ENCODE data around the gene JAZF1.

Gene JAZF1

GRCh38 chr7:28165961-28166955, 14.3 kb downstream of the JAZF1 start:
- WGBS, 2 experiments (ENCODE audit: insufficient coverage in 2 of 2), result no CpG with 5 or more reads among the region's 4 CpGs
- H3K36me3 ChIP-seq (ENCODE audit: control insufficient read depth, insufficient read depth, low read length), result no peaks in the 10 kb centered on the region
- H3K9me3 ChIP-seq (ENCODE audit: control insufficient read depth, low read length), result no peaks in the 10 kb centered on the region
- no peak overlapping the region for H3K27ac ChIP-seq (ENCODE audit: low read depth, low read length, severe bottlenecking)
- no peak overlapping the region for H3K4me3 ChIP-seq (ENCODE audit: extremely low read depth, insufficient read depth, low read length, poor library complexity, severe bottlenecking)
- no peaks in the 10 kb centered on the region for H3K4me1 ChIP-seq (ENCODE audit: control insufficient read depth, insufficient read depth, low read length, poor library complexity, severe bottlenecking)

GRCh38 chr7:28165261-28165660, 15.3 kb downstream of the JAZF1 start:
- 82 to 100% methylated on average over 1 to 2 of the region's 2 CpGs for WGBS, 2 experiments (ENCODE audit: insufficient coverage in 2 of 2)
- Histone ChIP-seq H3K36me3 (ENCODE audit: control insufficient read depth, insufficient read depth, low read length) (no peaks in the 10 kb centered on the region), H3K4me1 (ENCODE audit: control insufficient read depth, insufficient read depth, low read length, poor library complexity, severe bottlenecking) (peaks cover 4% of the 10 kb centered on the region), H3K9me3 (ENCODE audit: control insufficient read depth, low read length) (no peaks in the 10 kb centered on the region), H3K27ac (ENCODE audit: low read depth, low read length, severe bottlenecking) (no peak overlapping the region), H3K4me3 (ENCODE audit: extremely low read depth, insufficient read depth, low read length, poor library complexity, severe bottlenecking) (no peak overlapping the region)

- Histone ChIP-seq H3K9me3 (ENCODE audit: control insufficient read depth, low read length) (no peaks in the 10 kb centered on the region), H3K36me3 (ENCODE audit: control insufficient read depth, insufficient read depth, low read length) (no peaks in the 10 kb centered on the region), H3K27ac (ENCODE audit: low read depth, low read length, severe bottlenecking) (no peak overlapping the region), H3K4me1 (ENCODE audit: control insufficient read depth, insufficient read depth, low read length, poor library complexity, severe bottlenecking) (peaks cover 4% of the 10 kb centered on the region), H3K4me3 (ENCODE audit: extremely low read depth, insufficient read depth, low read length, poor library complexity, severe bottlenecking) (no peak overlapping the region)
These were observed 16.6 kb downstream of the JAZF1 start for GRCh38 chr7:28163949-28164348.

- Histone ChIP-seq H3K4me1 (ENCODE audit: control insufficient read depth, insufficient read depth, low read length, poor library complexity, severe bottlenecking) (peaks cover 4% of the 10 kb centered on the region), H3K36me3 (ENCODE audit: control insufficient read depth, insufficient read depth, low read length) (no peaks in the 10 kb centered on the region), H3K27ac (ENCODE audit: low read depth, low read length, severe bottlenecking) (no peak overlapping the region), H3K4me3 (ENCODE audit: extremely low read depth, insufficient read depth, low read length, poor library complexity, severe bottlenecking) (no peak overlapping the region), H3K9me3 (ENCODE audit: control insufficient read depth, low read length) (no peaks in the 10 kb centered on the region)
- WGBS, 2 experiments (ENCODE audit: insufficient coverage in 2 of 2), result 83% methylated on average over 1 of the region's 1 CpG; no CpG with 5 or more reads in 1 of the 2 experiments
These were observed 19.3 kb downstream of the JAZF1 start for GRCh38 chr7:28161331-28161730.

- H3K4me3 ChIP-seq (ENCODE audit: extremely low read depth, insufficient read depth, low read length, poor library complexity, severe bottlenecking), result no peak overlapping the region
- no peaks in the 10 kb centered on the region for H3K36me3 ChIP-seq (ENCODE audit: control insufficient read depth, insufficient read depth, low read length)
- H3K9me3 ChIP-seq (ENCODE audit: control insufficient read depth, low read length), result no peaks in the 10 kb centered on the region
- 95 to 100% methylated on average over 2 to 4 of the region's 4 CpGs for WGBS, 2 experiments (ENCODE audit: insufficient coverage in 2 of 2)
- peaks cover 6% of the 10 kb centered on the region for H3K4me1 ChIP-seq (ENCODE audit: control insufficient read depth, insufficient read depth, low read length, poor library complexity, severe bottlenecking)
- no peak overlapping the region for H3K27ac ChIP-seq (ENCODE audit: low read depth, low read length, severe bottlenecking)
These were observed 20.0 kb downstream of the JAZF1 start for GRCh38 chr7:28160551-28160991.

- H3K4me3 ChIP-seq (ENCODE audit: extremely low read depth, insufficient read depth, low read length, poor library complexity, severe bottlenecking), result no peak overlapping the region
- 89 to 92% methylated on average over 3 of the region's 7 CpGs for WGBS, 2 experiments (ENCODE audit: insufficient coverage in 2 of 2)
These were observed 22.7 kb downstream of the JAZF1 start for GRCh38 chr7:28157831-28158416.

GRCh38 chr7:28157076-28157745, 23.4 kb downstream of the JAZF1 start:
- no peak overlapping the region for H3K4me3 ChIP-seq (ENCODE audit: extremely low read depth, insufficient read depth, low read length, poor library complexity, severe bottlenecking)
- H3K4me1 ChIP-seq (ENCODE audit: control insufficient read depth, insufficient read depth, low read length, poor library complexity, severe bottlenecking), result peaks cover 12% of the 10 kb centered on the region
- no peaks in the 10 kb centered on the region for H3K36me3 ChIP-seq (ENCODE audit: control insufficient read depth, insufficient read depth, low read length)
- no peak overlapping the region for H3K27ac ChIP-seq (ENCODE audit: low read depth, low read length, severe bottlenecking)
- H3K9me3 ChIP-seq (ENCODE audit: control insufficient read depth, low read length), result no peaks in the 10 kb centered on the region
- WGBS, 2 experiments (ENCODE audit: insufficient coverage in 2 of 2), result 90 to 95% methylated on average over 3 of the region's 6 CpGs

More at GRCh38 chr7:28157831-28158416, 22.7 kb downstream of the JAZF1 start:
- H3K9me3 ChIP-seq (ENCODE audit: control insufficient read depth, low read length), result no peaks in the 10 kb centered on the region
- H3K27ac ChIP-seq (ENCODE audit: low read depth, low read length, severe bottlenecking), result no peak overlapping the region
- no peaks in the 10 kb centered on the region for H3K36me3 ChIP-seq (ENCODE audit: control insufficient read depth, insufficient read depth, low read length)
- peaks cover 12% of the 10 kb centered on the region for H3K4me1 ChIP-seq (ENCODE audit: control insufficient read depth, insufficient read depth, low read length, poor library complexity, severe bottlenecking)

- Histone ChIP-seq H3K4me1 (ENCODE audit: control insufficient read depth, insufficient read depth, low read length, poor library complexity, severe bottlenecking) (peaks cover 12% of the 10 kb centered on the region), H3K4me3 (ENCODE audit: extremely low read depth, insufficient read depth, low read length, poor library complexity, severe bottlenecking) (no peak overlapping the region), H3K36me3 (ENCODE audit: control insufficient read depth, insufficient read depth, low read length) (no peaks in the 10 kb centered on the region), H3K9me3 (ENCODE audit: control insufficient read depth, low read length) (no peaks in the 10 kb centered on the region), H3K27ac (ENCODE audit: low read depth, low read length, severe bottlenecking) (no peak overlapping the region)
- 100% methylated on average over 1 to 2 of the region's 4 CpGs for WGBS, 2 experiments (ENCODE audit: insufficient coverage in 2 of 2)
These were observed 24.2 kb downstream of the JAZF1 start for GRCh38 chr7:28156401-28156800.

GRCh38 chr7:28155964-28156363, 24.6 kb downstream of the JAZF1 start:
- Histone ChIP-seq H3K4me1 (ENCODE audit: control insufficient read depth, insufficient read depth, low read length, poor library complexity, severe bottlenecking) (peaks cover 12% of the 10 kb centered on the region), H3K36me3 (ENCODE audit: control insufficient read depth, insufficient read depth, low read length) (no peaks in the 10 kb centered on the region), H3K4me3 (ENCODE audit: extremely low read depth, insufficient read depth, low read length, poor library complexity, severe bottlenecking) (no peak overlapping the region), H3K27ac (ENCODE audit: low read depth, low read length, severe bottlenecking) (no peak overlapping the region), H3K9me3 (ENCODE audit: control insufficient read depth, low read length) (no peaks in the 10 kb centered on the region)
- WGBS, 2 experiments (ENCODE audit: insufficient coverage in 2 of 2), result 91 to 100% methylated on average over 3 of the region's 3 CpGs

GRCh38 chr7:28155019-28155660, 25.5 kb downstream of the JAZF1 start:
- Histone ChIP-seq H3K4me3 (ENCODE audit: extremely low read depth, insufficient read depth, low read length, poor library complexity, severe bottlenecking) (no peak overlapping the region), H3K4me1 (ENCODE audit: control insufficient read depth, insufficient read depth, low read length, poor library complexity, severe bottlenecking) (peaks cover 8% of the 10 kb centered on the region), H3K9me3 (ENCODE audit: control insufficient read depth, low read length) (no peaks in the 10 kb centered on the region), H3K27ac (ENCODE audit: low read depth, low read length, severe bottlenecking) (no peak overlapping the region), H3K36me3 (ENCODE audit: control insufficient read depth, insufficient read depth, low read length) (no peaks in the 10 kb centered on the region)
- no CpG with 5 or more reads among the region's 3 CpGs for WGBS, 2 experiments (ENCODE audit: insufficient coverage in 2 of 2)
